Endothelial cell of umbilical vein (primary cell): Measurements from ENCODE around the gene FOXE1. TPM values are rescaled to one million over a fixed set of nuclear protein-coding genes. Genes with fewer than 3 reads are reported as not detected.

Source experiments
- BruUV-seq: library from RNA; stranded (reverse); fragments of 400-500 nt; replicated peaks from 2 replicates; lab custom pipeline; 2021; lab: Mats Ljungman, UMichigan
- CTCF ChIA-PET: fragments of 300-600, 350-600 bp; sonication (Branson Sonifier 250); formaldehyde crosslinking; loops from one replicate; lab custom pipeline; 2021; ENCODE audit warnings: antibody characterized with exemption, inconsistent platforms; lab: Charles Lee
- POLR2A ChIA-PET: fragments of 300-600, 350-600 bp; sonication (Branson Sonifier 250); formaldehyde crosslinking; loops from one replicate; lab custom pipeline; 2021; ENCODE audit warnings: antibody characterized with exemption, inconsistent platforms; lab: Charles Lee
- DNase-seq: peaks from one replicate; pipeline ENCODE4 v3.0.0-alpha.2; 2011; ENCODE audit warnings: low read depth, low spot score
- FAIRE-seq: peaks from 2 replicates; lab custom pipeline; 2011; peaks lifted over from hg19 to GRCh38; lab: Jason Lieb, UNC
- H2AFZ ChIP-seq: 2 replicates; pipeline ENCODE4 v1.6.0; 2012; ENCODE audit warnings: low read depth, low read length, control low read depth, inconsistent platforms
- H3K27ac ChIP-seq: 2 replicates; pipeline ENCODE4 v1.5.1; 2011; ENCODE audit warnings: low read depth, mild to moderate bottlenecking, control low read depth, low read length, moderate library complexity; ENCODE audit not compliant: insufficient read depth
- H3K27me3 ChIP-seq, 2 experiments: 2 replicates each; pipeline versions ENCODE4 v1.6.0 to v1.6.1; 2011; ENCODE audit warnings: low read length in 2 of 2, mixed read lengths in 1 of 2; ENCODE audit not compliant: control insufficient read depth in 2 of 2, insufficient read depth in 2 of 2
- H3K36me3 ChIP-seq, 2 experiments: 2 replicates in 1 of 2; 3 replicates in 1 of 2; pipeline ENCODE4 v1.5.1; 2011; ENCODE audit warnings: low read length in 2 of 2, mild to moderate bottlenecking in 1 of 2, moderate library complexity in 1 of 2; ENCODE audit not compliant: control insufficient read depth in 2 of 2, insufficient read depth in 2 of 2; ENCODE audit errors: extremely low read depth in 1 of 2
- H3K4me1 ChIP-seq: 3 replicates; pipeline ENCODE4 v1.5.1; 2011; ENCODE audit warnings: mild to moderate bottlenecking, low read length; ENCODE audit not compliant: control insufficient read depth, insufficient read depth; ENCODE audit errors: extremely low read depth
- H3K4me2 ChIP-seq: 2 replicates; pipeline ENCODE4 v1.6.1; 2011; ENCODE audit warnings: low read length, control low read depth, mixed read lengths; ENCODE audit not compliant: insufficient read depth
- H3K4me3 ChIP-seq, 3 experiments: fragments of 200-600 bp in 1 of 3; sonication (generic), shearing (Covaris generic) in 1 of 3; replicated peaks in 1 of 3; 2 replicates each; pipeline ENCODE4 v1.5.1; 2011 to 2016; ENCODE audit warnings: control low read depth in 3 of 3, low read length in 3 of 3, mild to moderate bottlenecking in 2 of 3, inconsistent platforms in 1 of 3, low read depth in 1 of 3, moderate library complexity in 1 of 3; ENCODE audit not compliant: insufficient read depth in 1 of 3
- H3K79me2 ChIP-seq: 2 replicates; pipeline ENCODE4 v1.6.0; 2012; ENCODE audit warnings: low read length, inconsistent platforms; ENCODE audit not compliant: control insufficient read depth, insufficient read depth
- H3K9ac ChIP-seq: replicated peaks from 2 replicates; pipeline ENCODE3; 2011; ENCODE audit warnings: low read length, control low read depth; ENCODE audit not compliant: insufficient read depth; ENCODE audit errors: extremely low read depth
- H3K9me1 ChIP-seq: replicated peaks from 3 replicates; pipeline ENCODE4 v1.6.0; 2011; ENCODE audit warnings: mild to moderate bottlenecking, low read length; ENCODE audit not compliant: control insufficient read depth, insufficient read depth; ENCODE audit errors: extremely low read depth
- H3K9me3 ChIP-seq: replicated peaks from 2 replicates; pipeline ENCODE4 v1.5.1; 2012; ENCODE audit warnings: low read length, inconsistent platforms; ENCODE audit not compliant: control insufficient read depth, insufficient read depth
- H4K20me1 ChIP-seq: replicated peaks from 2 replicates; pipeline ENCODE3; 2011; ENCODE audit warnings: mild to moderate bottlenecking, low read length; ENCODE audit not compliant: control insufficient read depth, insufficient read depth; ENCODE audit errors: extremely low read depth
- EZH2 ChIP-seq: IDR thresholded peaks from 2 replicates; pipeline ENCODE4 v1.6.1; 2012; ENCODE audit warnings: borderline replicate concordance, low read depth, mild to moderate bottlenecking, moderate library complexity, low read length, inconsistent platforms; ENCODE audit not compliant: severe bottlenecking
- FOS ChIP-seq: IDR thresholded peaks from 2 replicates; pipeline ENCODE4 v1.6.1; 2011; ENCODE audit warnings: mild to moderate bottlenecking, low read length, moderate library complexity, borderline replicate concordance; ENCODE audit not compliant: insufficient read depth
- GATA2 ChIP-seq: IDR thresholded peaks from 2 replicates; pipeline ENCODE4 v1.7.0; 2011; ENCODE audit warnings: low read depth, mild to moderate bottlenecking, moderate library complexity, mixed read lengths, low read length; ENCODE audit not compliant: insufficient read length, insufficient read depth
- JUN ChIP-seq: IDR thresholded peaks from 2 replicates; pipeline ENCODE4 v1.6.1; 2011; ENCODE audit warnings: borderline replicate concordance, low read depth; ENCODE audit not compliant: insufficient read length, insufficient read depth
- POLR2A ChIP-seq: IDR thresholded peaks from 2 replicates; pipeline ENCODE4 v1.6.1; 2012; ENCODE audit warnings: low read depth, mild to moderate bottlenecking, control low read depth, low read length
- dilution Hi-C: fragments of 300-500 bp; cut with MboI; formaldehyde crosslinking; loops from one replicate; pipeline ENCODE4 v1.15.0; 2019; ENCODE audit warnings: low sequenced_read_pairs; ENCODE audit not compliant: extremely low pct_ligation_motif_present
- intact Hi-C: fragments of 100-400 bp; cut with micrococcal nuclease; formaldehyde crosslinking; loops from one replicate; pipeline ENCODE4 v1.10.0; 2022
- polyA plus RNA-seq, 4 experiments: library from polyadenylated mRNA; depleted of rRNA in 3 of 4; stranded (reverse) in 3 of 4; unstranded in 1 of 4; fragments of >200 nt; gene quantifications; 2 replicates each; pipeline versions ENCODE4 v1.2.1 to v1.2.3, GENCODE V29; 2011 to 2012; ENCODE audit warnings: missing spikeins in 1 of 4
- total RNA-seq: library from RNA; stranded (reverse); gene quantifications from 2 replicates; pipeline ENCODE4 v1.2.3, GENCODE V29; 2021

The FOXE1 gene
- total and polyA plus RNA-seq, 2 donors (not counting 3 experiments of a cell fraction or from before 2014, with no cell fraction given): not detected

DNA sequence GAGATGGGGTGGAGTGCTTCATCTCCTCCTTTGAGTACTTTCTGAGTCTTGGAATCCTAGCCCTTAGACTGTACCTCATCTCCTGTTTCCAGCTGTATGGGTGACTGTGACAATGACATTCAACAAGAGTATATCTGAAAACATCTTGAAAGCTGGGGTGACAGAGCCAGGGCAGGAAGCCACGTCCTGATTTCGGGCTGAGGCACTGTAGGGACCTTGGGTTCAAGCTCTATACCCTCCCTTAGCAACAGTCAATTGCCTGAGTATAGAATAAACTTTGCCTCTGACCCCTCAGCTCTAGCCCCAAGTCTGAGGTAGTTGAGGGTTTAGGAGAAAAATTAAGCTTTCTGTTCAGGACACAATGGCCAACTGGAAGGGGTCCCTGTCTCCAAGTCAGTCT is 6.3 kb downstream of the FOXE1 start:
- no peak overlapping the region for H3K4me2 ChIP-seq
- no peaks in the 10 kb centered on the region for H3K4me1 ChIP-seq
- intact Hi-C loops: no loop called here
- DNase-seq (no peak), FAIRE-seq (no peak)
- no peak overlapping the region for H3K4me3 ChIP-seq
- no peak overlapping the region for H3K27ac ChIP-seq
- no peaks in the 10 kb centered on the region for H3K79me2 ChIP-seq
- ChIA-PET CTCF (interaction anchor here (1.1 to 1.2 kb wide), 2 partner anchors 30 to 43 kb away, joined by 3 read pairs; no protein-coding TSS in a partner anchor), POLR2A (no interaction called here)
- dilution Hi-C loops: no loop called here
- peaks cover 71 to 86% of the 10 kb centered on the region in 2 experiments for H3K27me3 ChIP-seq
- H3K9me1 ChIP-seq: no peaks in the 10 kb centered on the region
- H2AFZ ChIP-seq: no peak overlapping the region
- no peaks in the 10 kb centered on the region for H3K9me3 ChIP-seq
- H3K36me3 ChIP-seq: no peaks in the 10 kb centered on the region
- TF ChIP-seq EZH2 (peak; percentile 51), JUN (no peak)
- H4K20me1 ChIP-seq: no peaks in the 10 kb centered on the region
- no TSS peak for BruUV-seq
- H3K9ac ChIP-seq: no peak overlapping the region

- no peaks in the 10 kb centered on the region for H3K79me2 ChIP-seq
- H3K36me3 ChIP-seq: no peaks in the 10 kb centered on the region
- CTCF ChIA-PET: interaction anchor here (1.8 kb wide), 1 partner anchor 40 kb away, joined by 6 read pairs; no protein-coding TSS in a partner anchor
- dilution Hi-C loops: no loop called here
- no TSS peak for BruUV-seq
- no peak overlapping the region for H3K27ac ChIP-seq
- no peak overlapping the region for H3K4me2 ChIP-seq
- no peaks in the 10 kb centered on the region for H3K9me1 ChIP-seq
- intact Hi-C loops: no loop called here
- no peaks in the 10 kb centered on the region for H3K4me1 ChIP-seq
- H2AFZ ChIP-seq: no peak overlapping the region
- H3K4me3 ChIP-seq: no peak overlapping the region
- FAIRE-seq (no peak), DNase-seq (no peak)
- H4K20me1 ChIP-seq: no peaks in the 10 kb centered on the region
- H3K27me3 ChIP-seq: peaks cover 62 to 75% of the 10 kb centered on the region in 2 experiments
- no peaks in the 10 kb centered on the region for H3K9me3 ChIP-seq
- TF ChIP-seq POLR2A (no peak), FOS (no peak), GATA2 (no peak), JUN (no peak)
- POLR2A ChIA-PET: no interaction called here
- no peak overlapping the region for H3K9ac ChIP-seq
Observed at GRCh38 chr9:97860451-97861147, 7.6 kb downstream of the FOXE1 start.
